ENCODE results near the gene NUMA1. TPM values are rescaled to one million over a fixed set of nuclear protein-coding genes. Genes with fewer than 3 reads are reported as not detected.

Gene NUMA1
- total and polyA plus RNA-seq, 2 of the 8 experiments (the other 6 are each of a cell fraction or from before 2014, with no cell fraction given) = 101 to 107 TPM

DNA sequence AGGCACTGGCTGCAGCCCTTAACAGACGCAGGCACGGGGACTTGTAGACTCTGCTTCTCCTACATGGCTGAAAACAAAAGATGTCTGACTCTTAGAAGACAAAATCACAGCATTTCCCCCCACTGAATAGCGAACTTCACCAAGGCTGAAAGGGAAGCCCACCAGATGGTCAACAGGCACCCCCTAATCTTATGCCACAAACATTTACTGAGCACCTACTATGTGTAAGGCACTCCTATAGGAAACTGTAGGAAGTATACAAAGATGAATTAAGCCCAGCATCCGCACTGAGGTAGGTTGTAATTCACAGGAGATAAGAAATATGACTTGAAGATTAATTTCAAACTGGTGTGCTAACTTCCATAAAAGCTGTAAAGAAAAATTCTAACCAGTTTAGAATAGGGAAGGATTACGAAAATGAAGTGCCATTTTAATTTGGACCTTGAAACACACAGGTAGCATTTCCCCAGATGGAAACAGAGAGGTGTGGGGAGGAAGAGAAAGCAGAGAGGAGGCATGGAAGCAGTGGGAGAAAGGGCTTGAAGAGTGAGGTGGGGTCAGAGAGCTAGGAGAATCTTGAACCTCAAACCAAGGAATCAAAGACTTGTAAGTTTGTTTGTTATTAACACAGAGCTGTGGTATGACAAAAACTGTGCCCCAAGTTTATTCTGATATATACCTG lies 38.1 kb downstream of the NUMA1 start:
- H3K4me3 ChIP-seq (ENCODE audit: extremely low read depth in 1 of 4, insufficient read depth in 2 of 4, low read depth in 3 of 4, low read length in 4 of 4) = peak overlapping the region; percentile 34 to 55 (median 42); a peak in 5 of 8 replicates
- H2AK5ac ChIP-seq (ENCODE audit: low read depth, low read length) = no peak overlapping the region
- peaks cover 10 to 68% of the 10 kb centered on the region in 2 experiments; a peak in 3 of 4 replicates for H3K79me2 ChIP-seq (ENCODE audit: control insufficient read depth in 1 of 2, insufficient read depth in 2 of 2, low read length in 2 of 2)
- peaks cover 29 to 33% (median 33%) of the 10 kb centered on the region in 4 experiments for H3K4me1 ChIP-seq (replicated peaks in 1 of 4; ENCODE audit: control insufficient read depth in 3 of 4, insufficient read depth in 4 of 4, low read length in 3 of 4)
- peak overlapping the region; percentile 83 for H4K91ac ChIP-seq (replicated peaks; ENCODE audit: insufficient read length, low read length)
- no peak overlapping the region for H3K23ac ChIP-seq (ENCODE audit: insufficient read length)
- H2BK15ac ChIP-seq (ENCODE audit: low read length) = peak overlapping the region; percentile 46; the same call in 1 of the 2 replicates
- no peak for DNase-seq (ENCODE audit: low read depth in 1 of 2, low spot score in 2 of 2)
- ChIA-PET CTCF (ENCODE audit: partially characterized antibody) (interaction anchor here (1.1 to 1.4 kb wide), 4 partner anchors 9 to 26 kb away, joined by 3 to 5 read pairs (median 4); no protein-coding TSS in a partner anchor), POLR2A (ENCODE audit: partially characterized antibody) (interaction anchor here (0.6 to 4.8 kb wide), 3 partner anchors 41 to 70 kb away, joined by 3 to 33 read pairs (median 5); partner anchors contain the start of genes ANAPC15 and LRRC51)
- H4K20me1 ChIP-seq (replicated peaks in 1 of 2; ENCODE audit: control insufficient read depth in 1 of 2, insufficient read depth in 2 of 2, low read length in 2 of 2) = no peaks in the 10 kb centered on the region
- peak overlapping the region in 3 of 4 experiments; percentile 61 to 74 (median 70); a peak in 6 of 7 replicates for H3K9ac ChIP-seq (replicated peaks in 1 of 4; ENCODE audit: extremely low read depth in 1 of 4, low read depth in 3 of 4, low read length in 3 of 4)
- no peak overlapping the region for H3K4ac ChIP-seq (replicated peaks; ENCODE audit: insufficient read length, low read depth, low read length)
- H3K9me3 ChIP-seq (ENCODE audit: insufficient read depth in 2 of 2, low read depth in 1 of 2, low read length in 1 of 2) = no peaks in the 10 kb centered on the region
- H2AFZ ChIP-seq (ENCODE audit: low read length) = no peak overlapping the region
- FAIRE-seq = no peak
- peak overlapping the region; percentile 72 for H2BK120ac ChIP-seq (replicated peaks; ENCODE audit: low read depth, low read length)
- H2BK12ac ChIP-seq (ENCODE audit: low read depth, low read length) = peak overlapping the region; percentile 94
- 45% methylated on average over 5 of the region's 5 CpGs; no CpG with 5 or more reads in 1 of the 2 experiments for WGBS, 2 experiments (ENCODE audit: extremely low coverage in 1 of 2, insufficient coverage in 1 of 2, insufficient read length in 1 of 2, insufficient replicate concordance in 2 of 2, low coverage in 1 of 2, low lambda C conversion rate in 2 of 2, missing lambda C conversion rate in 1 of 2)
- peak overlapping the region; percentile 92 for H3K27ac ChIP-seq (ENCODE audit: low read depth, low read length)
- no peak overlapping the region; the same call in 1 of the 2 replicates for H2BK20ac ChIP-seq (ENCODE audit: low read length)
- H3K4me2 ChIP-seq (ENCODE audit: insufficient read depth in 1 of 2, low read depth in 2 of 2, low read length in 2 of 2) = peak overlapping the region; percentile 73 to 92
- no peak overlapping the region for H3K14ac ChIP-seq (ENCODE audit: insufficient read length)
- no peaks in the 10 kb centered on the region for H3K27me3 ChIP-seq (replicated peaks in 1 of 4; ENCODE audit: control insufficient read depth in 3 of 4, extremely low read depth in 1 of 4, insufficient read depth in 3 of 4, low read length in 3 of 4)
- H3K36me3 ChIP-seq (ENCODE audit: control insufficient read depth in 2 of 4, insufficient read depth in 4 of 4, low read length in 3 of 4) = no peaks in the 10 kb centered on the region
- peak overlapping the region; percentile 27 for H3K56ac ChIP-seq (replicated peaks; ENCODE audit: insufficient read length, low read depth, low read length)
- peaks cover 7% of the 10 kb centered on the region for H3K23me2 ChIP-seq (ENCODE audit: low read depth, low read length)
- TF ChIP-seq RAD21 (IDR thresholded peaks at IDR 0.05 in 1 of 2, conservative IDR thresholded peaks at IDR 0.05 in 1 of 2; ENCODE audit: low read depth in 2 of 2, low read length in 2 of 2) = no peak
- TF ChIP-seq POLR2A (IDR thresholded peaks at IDR 0.05; ENCODE audit: control extremely low read depth in 1 of 2, low read depth in 2 of 2, low read length in 2 of 2) = peak in 1 of 2 experiments; percentile 46; a peak in 1 of 3 replicates
- peak overlapping the region; percentile 85 for H4K5ac ChIP-seq (ENCODE audit: insufficient read length, low read depth, low read length)
- peak overlapping the region; percentile 95 for H2BK5ac ChIP-seq (ENCODE audit: low read depth, low read length)
- peak overlapping the region; percentile 96 for H3K18ac ChIP-seq (ENCODE audit: extremely low read depth, low read length)
- H4K8ac ChIP-seq (ENCODE audit: extremely low read depth, insufficient read depth, low read length) = no peak overlapping the region; the same call in 1 of the 2 replicates
- H3K79me1 ChIP-seq (ENCODE audit: low read depth, low read length) = peaks cover 18% of the 10 kb centered on the region
